MM.1S (cell line): Measurements from ENCODE around the gene KDSR.

Experiments used
- DNase-seq: peaks from one replicate; pipeline ENCODE4 v3.0.0-alpha.2; 2015
- H2AFZ ChIP-seq: fragments of 300-600 bp; sonication (generic); 2 replicates; pipeline ENCODE4 v1.6.0; 2016; ENCODE audit warnings: antibody characterized with exemption, low read length
- H3F3A ChIP-seq: fragments of 300-600 bp; sonication (generic); 2 replicates; pipeline ENCODE4 v1.6.1; 2016; ENCODE audit warnings: mild to moderate bottlenecking, antibody characterized with exemption, low read length, moderate library complexity, mixed read lengths; ENCODE audit not compliant: insufficient read depth
- H3K27ac ChIP-seq: fragments of 300-600 bp; sonication (generic); 2 replicates; pipeline ENCODE4 v1.5.1; 2016; ENCODE audit warnings: mild to moderate bottlenecking, low read length
- H3K27me3 ChIP-seq: fragments of 300-600 bp; sonication (generic); replicated peaks from 2 replicates; pipeline ENCODE4 v1.6.0; 2016; ENCODE audit warnings: low read length; ENCODE audit not compliant: insufficient read depth
- H3K36me3 ChIP-seq: fragments of 300-600 bp; sonication (generic); replicated peaks from 2 replicates; pipeline ENCODE4 v1.6.1; 2016; ENCODE audit warnings: mild to moderate bottlenecking, low read length, mixed read lengths; ENCODE audit not compliant: insufficient read depth
- H3K4me1 ChIP-seq: fragments of 300-600 bp; sonication (generic); 2 replicates; pipeline ENCODE4 v1.6.1; 2016; ENCODE audit warnings: low read length, mixed read lengths
- H3K4me2 ChIP-seq: fragments of 300-600 bp; sonication (generic); 2 replicates; pipeline ENCODE4 v1.6.0; 2016; ENCODE audit warnings: low read depth, low read length
- H3K4me3 ChIP-seq: fragments of 300-600 bp; sonication (generic); 2 replicates; pipeline ENCODE4 v1.5.1; 2016; ENCODE audit warnings: low read length, mixed read lengths
- H3K79me2 ChIP-seq: fragments of 300-600 bp; sonication (generic); 2 replicates; pipeline ENCODE4 v1.6.1; 2016; ENCODE audit warnings: mixed run types, low read length, mixed read lengths
- H3K9ac ChIP-seq: fragments of 300-600 bp; sonication (generic); 2 replicates; pipeline ENCODE4 v1.6.1; 2016; ENCODE audit warnings: low read length, mixed read lengths
- H3K9me2 ChIP-seq: fragments of 300-600 bp; sonication (generic); replicated peaks from 2 replicates; pipeline ENCODE4 v1.6.1; 2016; ENCODE audit warnings: mild to moderate bottlenecking, low read length, mixed read lengths; ENCODE audit not compliant: insufficient read depth
- H3K9me3 ChIP-seq: fragments of 300-600 bp; sonication (generic); replicated peaks from 2 replicates; pipeline ENCODE4 v1.6.1; 2016; ENCODE audit warnings: mild to moderate bottlenecking, low read length, mixed read lengths; ENCODE audit not compliant: insufficient read depth
- H4K20me1 ChIP-seq: fragments of 300-600 bp; sonication (generic); 2 replicates; pipeline ENCODE4 v1.6.1; 2016; ENCODE audit warnings: mild to moderate bottlenecking, low read length, moderate library complexity, mixed read lengths; ENCODE audit not compliant: insufficient read depth
- EZH2 ChIP-seq: fragments of 300-600 bp; sonication (generic); optimal IDR thresholded peaks from 2 replicates; pipeline ENCODE3; 2017; ENCODE audit warnings: low read depth, mild to moderate bottlenecking, antibody characterized with exemption, low read length, mixed read lengths
- EZH2phosphoT487 ChIP-seq: fragments of 300-600 bp; sonication (generic); IDR thresholded peaks from 2 replicates; pipeline ENCODE4 v1.6.1; 2018; ENCODE audit warnings: antibody characterized with exemption, low read length
- TF ChIP-seq, protein P1 (sequence below): fragments of 300-600 bp; sonication (generic); IDR thresholded peaks from 2 replicates; pipeline ENCODE4 v1.5.1; 2016; ENCODE audit warnings: antibody characterized with exemption, low read length, mixed read lengths

KDSR gene, protein sequence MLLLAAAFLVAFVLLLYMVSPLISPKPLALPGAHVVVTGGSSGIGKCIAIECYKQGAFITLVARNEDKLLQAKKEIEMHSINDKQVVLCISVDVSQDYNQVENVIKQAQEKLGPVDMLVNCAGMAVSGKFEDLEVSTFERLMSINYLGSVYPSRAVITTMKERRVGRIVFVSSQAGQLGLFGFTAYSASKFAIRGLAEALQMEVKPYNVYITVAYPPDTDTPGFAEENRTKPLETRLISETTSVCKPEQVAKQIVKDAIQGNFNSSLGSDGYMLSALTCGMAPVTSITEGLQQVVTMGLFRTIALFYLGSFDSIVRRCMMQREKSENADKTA

DNA sequence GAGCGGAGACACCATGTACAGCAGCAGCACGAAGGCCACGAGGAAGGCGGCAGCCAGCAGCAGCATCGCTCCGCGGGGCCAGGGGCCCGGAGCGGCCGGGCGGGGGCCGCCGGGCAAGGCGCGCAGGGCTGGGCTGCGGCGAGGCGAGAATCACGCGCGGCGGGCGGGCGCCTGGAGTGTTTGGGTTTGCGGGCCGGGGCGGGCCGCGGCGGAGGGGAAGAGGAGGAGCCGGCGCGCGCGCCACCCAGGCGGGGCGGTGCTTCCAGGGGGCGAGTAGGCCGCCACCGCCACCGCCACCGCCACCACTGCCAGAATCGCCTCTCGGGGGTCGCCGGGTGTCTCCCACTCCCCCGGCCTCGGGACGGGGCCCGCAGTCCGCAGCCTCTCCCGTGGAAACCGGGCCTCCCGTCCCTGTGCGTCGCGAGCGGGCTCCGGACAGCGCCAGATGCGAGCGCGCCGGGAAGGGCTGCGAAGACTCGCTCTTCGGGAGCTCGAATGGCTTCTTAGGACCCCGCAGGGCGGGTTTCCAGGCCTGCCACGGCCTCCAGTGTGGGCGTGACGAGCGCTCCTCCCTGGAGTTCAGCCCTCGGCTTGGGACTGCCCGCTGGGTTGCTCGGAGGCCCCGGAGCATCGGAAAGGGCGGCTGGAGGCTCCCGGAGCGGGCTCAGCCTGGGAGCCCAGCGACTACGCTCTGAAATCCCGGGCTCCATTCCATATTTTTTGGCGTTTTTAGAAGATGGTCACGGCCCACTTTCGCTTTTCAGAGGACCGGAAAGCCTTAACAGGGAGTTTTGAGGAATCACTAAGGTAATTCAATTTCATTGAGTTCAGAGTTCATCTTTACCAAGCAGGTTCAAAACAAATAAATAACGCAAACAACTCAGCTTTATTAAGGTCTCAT, at the start of gene KDSR:
Gene KDSR, minus strand, starts transcription at position 154 of the 901 bp plus-strand sequence. Its CDS starts 88 bp downstream, at position 66.
- H3K9me2 ChIP-seq = no peaks in the 10 kb centered on the region
- H3K36me3 ChIP-seq = no peaks in the 10 kb centered on the region
- H3K27me3 ChIP-seq = no peaks in the 10 kb centered on the region
- H3K9me3 ChIP-seq = no peaks in the 10 kb centered on the region
- H4K20me1 ChIP-seq = no peaks in the 10 kb centered on the region
- H3K9ac ChIP-seq = peak within 1 kb of the TSS; percentile 76
- DNase-seq = peak; percentile 80
- peak within 1 kb of the TSS; percentile 69; the same call in 1 of the 2 replicates for H3K27ac ChIP-seq
- H2AFZ ChIP-seq = peak within 1 kb of the TSS; percentile 94
- no peaks in the 10 kb centered on the region for H3K4me1 ChIP-seq
- peaks cover 12% of the 10 kb centered on the region for H3F3A ChIP-seq
- peaks cover 28% of the 10 kb centered on the region for H3K79me2 ChIP-seq
- H3K4me3 ChIP-seq = peak within 1 kb of the TSS; percentile 82
- peak within 1 kb of the TSS; percentile 93 for H3K4me2 ChIP-seq
- TF ChIP-seq EZH2 = no peak
- TF ChIP-seq, protein P1, sequence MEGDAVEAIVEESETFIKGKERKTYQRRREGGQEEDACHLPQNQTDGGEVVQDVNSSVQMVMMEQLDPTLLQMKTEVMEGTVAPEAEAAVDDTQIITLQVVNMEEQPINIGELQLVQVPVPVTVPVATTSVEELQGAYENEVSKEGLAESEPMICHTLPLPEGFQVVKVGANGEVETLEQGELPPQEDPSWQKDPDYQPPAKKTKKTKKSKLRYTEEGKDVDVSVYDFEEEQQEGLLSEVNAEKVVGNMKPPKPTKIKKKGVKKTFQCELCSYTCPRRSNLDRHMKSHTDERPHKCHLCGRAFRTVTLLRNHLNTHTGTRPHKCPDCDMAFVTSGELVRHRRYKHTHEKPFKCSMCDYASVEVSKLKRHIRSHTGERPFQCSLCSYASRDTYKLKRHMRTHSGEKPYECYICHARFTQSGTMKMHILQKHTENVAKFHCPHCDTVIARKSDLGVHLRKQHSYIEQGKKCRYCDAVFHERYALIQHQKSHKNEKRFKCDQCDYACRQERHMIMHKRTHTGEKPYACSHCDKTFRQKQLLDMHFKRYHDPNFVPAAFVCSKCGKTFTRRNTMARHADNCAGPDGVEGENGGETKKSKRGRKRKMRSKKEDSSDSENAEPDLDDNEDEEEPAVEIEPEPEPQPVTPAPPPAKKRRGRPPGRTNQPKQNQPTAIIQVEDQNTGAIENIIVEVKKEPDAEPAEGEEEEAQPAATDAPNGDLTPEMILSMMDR = no peak
- no peak for TF ChIP-seq EZH2phosphoT487

DNA sequence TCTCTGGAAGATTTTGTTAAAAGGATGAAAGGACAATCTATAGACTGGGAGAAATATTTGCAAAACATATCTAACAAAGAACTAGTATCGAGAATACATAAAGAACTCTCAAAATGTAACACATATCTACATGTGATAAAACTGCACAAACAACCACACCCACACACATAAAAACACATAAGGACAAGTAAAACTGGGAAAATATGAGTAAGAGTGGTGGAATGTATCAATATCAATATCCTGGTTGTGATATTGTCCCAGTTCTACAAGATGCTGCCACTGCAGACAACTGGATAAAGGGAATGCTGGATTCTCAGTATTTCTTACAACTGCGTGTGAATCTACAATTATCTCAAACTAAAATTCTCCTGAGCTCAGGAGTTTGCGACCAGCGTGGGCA, 45.9 kb upstream of the KDSR start:
- H3K4me3 ChIP-seq = no peak overlapping the region
- H3K27ac ChIP-seq = no peak overlapping the region
- no peaks in the 10 kb centered on the region for H3F3A ChIP-seq
- H3K9me2 ChIP-seq = no peaks in the 10 kb centered on the region
- H3K4me1 ChIP-seq = no peaks in the 10 kb centered on the region
- peaks cover 4% of the 10 kb centered on the region; the same call in 1 of the 2 replicates for H4K20me1 ChIP-seq
- H3K79me2 ChIP-seq = peaks cover 77% of the 10 kb centered on the region
- peaks cover 8% of the 10 kb centered on the region; the same call in 1 of the 2 replicates for H3K36me3 ChIP-seq
- H2AFZ ChIP-seq = no peak overlapping the region
- no peak overlapping the region for H3K4me2 ChIP-seq
- no peak for TF ChIP-seq EZH2
- TF ChIP-seq, protein P1 = no peak
- TF ChIP-seq EZH2phosphoT487 = no peak
- H3K9ac ChIP-seq = no peak overlapping the region
- H3K9me3 ChIP-seq = no peaks in the 10 kb centered on the region
- no peaks in the 10 kb centered on the region for H3K27me3 ChIP-seq
- DNase-seq = no peak

- Histone ChIP-seq H3K4me3 (no peak overlapping the region), H4K20me1 (peaks cover 5% of the 10 kb centered on the region; the same call in 1 of the 2 replicates), H3K9me3 (no peaks in the 10 kb centered on the region), H3K4me2 (no peak overlapping the region), H3K4me1 (no peaks in the 10 kb centered on the region), H3K9ac (no peak overlapping the region), H3K27ac (no peak overlapping the region), H3K9me2 (no peaks in the 10 kb centered on the region), H3K27me3 (no peaks in the 10 kb centered on the region), H3F3A (no peaks in the 10 kb centered on the region), H2AFZ (no peak overlapping the region), H3K36me3 (peaks cover 11% of the 10 kb centered on the region; the same call in 1 of the 2 replicates), H3K79me2 (peaks cover 63% of the 10 kb centered on the region)
- TF ChIP-seq EZH2phosphoT487 = no peak
- TF ChIP-seq, protein P1 = no peak
- TF ChIP-seq EZH2 = no peak
- DNase-seq = no peak
Observed at GRCh38 chr18:63410792-63411191, 43.8 kb upstream of the KDSR start.
